Left lung (tissue), 10 donors: ENCODE measurements around the gene ADAM10. TPM values are rescaled to one million over a fixed set of nuclear protein-coding genes. Genes with fewer than 3 reads are reported as not detected.

ENCODE experiments used
- ATAC-seq: fragments of 200-7000 bp; cut with Tn5 transposase; one replicate; pipeline ENCODE4 v1.9.1; 2020; ENCODE audit warnings: moderate library complexity
- DNase-seq, 4 donors: peaks; one replicate each; pipeline ENCODE4 v3.0.0-alpha.2; 2013 to 2020
- H3K27ac ChIP-seq, 2 donors: fragments of 200-600 bp; sonication (generic) in 1 of 2; one replicate each; pipeline versions ENCODE4 v1.5.0 to v1.8.0; 2020 to 2021
- H3K27me3 ChIP-seq, 2 donors: fragments of 200-600 bp; sonication (generic) in 1 of 2; one replicate each; pipeline versions ENCODE4 v1.5.0 to v1.8.0; 2020 to 2021
- H3K36me3 ChIP-seq, 2 donors: fragments of 200-600 bp; sonication (generic) in 1 of 2; one replicate each; pipeline versions ENCODE4 v1.5.0 to v1.8.0; 2020 to 2021
- H3K4me1 ChIP-seq, 2 donors: fragments of 200-600 bp; one replicate each; pipeline ENCODE4 v1.8.0; 2021
- H3K4me3 ChIP-seq, 2 donors: fragments of 200-600 bp; sonication (generic) in 1 of 2; one replicate each; pipeline versions ENCODE4 v1.5.0 to v1.8.0; 2020 to 2021; ENCODE audit warnings: mild to moderate bottlenecking in 1 of 2
- H3K9me3 ChIP-seq, 2 donors: fragments of 200-600 bp; sonication (generic) in 1 of 2; one replicate each; pipeline versions ENCODE4 v1.5.0 to v1.8.0; 2020 to 2021
- CTCF ChIP-seq, 2 donors: fragments of 200-600 bp; sonication (generic) in 1 of 2; IDR thresholded peaks; one replicate each; pipeline versions ENCODE4 v1.5.0 to v1.8.0; 2021; ENCODE audit warnings: antibody characterized with exemption in 2 of 2
- intact Hi-C, 2 donors: fragments of 100-400 bp; cut with DNase I; formaldehyde crosslinking; loops; one replicate each; pipeline versions ENCODE4 v1.11.2 to v1.14.2; 2022
- polyA plus RNA-seq, 6 donors: library from polyadenylated mRNA; unstranded; fragments of 120-200 nt; gene quantifications; one replicate each; pipeline ENCODE4 v1.2.1, GENCODE V29; 2013; ENCODE audit not compliant: insufficient read length in 6 of 6
- total RNA-seq, 2 donors: library from RNA; stranded (reverse); fragmentation: NEBNext Ultra II Directional; extraction: Animal tissue kit (Norgen Biotek cat#: 25700); gene quantifications; one replicate each; pipeline ENCODE4 v1.2.1, GENCODE V29; 2021
- donor health status: DM: no; HTN: yes; CAD: no.
- donor health status: DM: no; HTN: no; CAD: no.

ADAM10 gene
- total and polyA plus RNA-seq, 8 donors: 130 to 167 (median 156) TPM

- no peak for ATAC-seq
These were observed 183.5 kb downstream of the ADAM10 start for GRCh38 chr15:58566029-58566428.

GRCh38 chr15:58565619-58566018 lies 183.9 kb downstream of the ADAM10 start:
- H3K4me1 ChIP-seq: no peaks in the 10 kb centered on the region
- H3K27ac ChIP-seq: no peak overlapping the region
- H3K9me3 ChIP-seq: peaks cover 0 to 4% of the 10 kb centered on the region in 2 donors
- no peaks in the 10 kb centered on the region for H3K36me3 ChIP-seq
- DNase-seq (no peak), ATAC-seq (no peak)
- no peaks in the 10 kb centered on the region for H3K27me3 ChIP-seq
- H3K4me3 ChIP-seq: no peak overlapping the region
- intact Hi-C loops: no loop called here
- no peak for TF ChIP-seq CTCF (IDR thresholded peaks at IDR 0.05)

More at GRCh38 chr15:58566029-58566428, 183.5 kb downstream of the ADAM10 start:
- Histone ChIP-seq H3K36me3 (no peaks in the 10 kb centered on the region), H3K4me1 (no peaks in the 10 kb centered on the region), H3K27ac (no peak overlapping the region), H3K9me3 (peaks cover 0 to 4% of the 10 kb centered on the region in 2 donors), H3K27me3 (no peaks in the 10 kb centered on the region), H3K4me3 (no peak overlapping the region)
- TF ChIP-seq CTCF (IDR thresholded peaks at IDR 0.05): no peak
- no peak for DNase-seq
- intact Hi-C loops: no loop called here

- Histone ChIP-seq H3K4me3 (no peak overlapping the region), H3K36me3 (no peaks in the 10 kb centered on the region), H3K27me3 (no peaks in the 10 kb centered on the region), H3K9me3 (peaks cover 0 to 4% of the 10 kb centered on the region in 2 donors), H3K4me1 (no peaks in the 10 kb centered on the region), H3K27ac (no peak overlapping the region)
- DNase-seq (no peak), ATAC-seq (no peak)
- TF ChIP-seq CTCF (IDR thresholded peaks at IDR 0.05): no peak
- intact Hi-C loops: no loop called here
These were observed 184.5 kb downstream of the ADAM10 start for GRCh38 chr15:58564981-58565380.

- Histone ChIP-seq H3K36me3 (no peaks in the 10 kb centered on the region), H3K9me3 (no peaks in the 10 kb centered on the region), H3K27ac (no peak overlapping the region), H3K4me3 (no peak overlapping the region), H3K4me1 (no peaks in the 10 kb centered on the region), H3K27me3 (no peaks in the 10 kb centered on the region)
- DNase-seq (no peak), ATAC-seq (no peak)
- no peak for TF ChIP-seq CTCF (IDR thresholded peaks at IDR 0.05)
- intact Hi-C loops: no loop called here
These were observed 187.4 kb downstream of the ADAM10 start for GRCh38 chr15:58562135-58562534.

GRCh38 chr15:58561321-58561720 lies 188.2 kb downstream of the ADAM10 start:
- Histone ChIP-seq H3K9me3 (no peaks in the 10 kb centered on the region), H3K27me3 (no peaks in the 10 kb centered on the region), H3K36me3 (no peaks in the 10 kb centered on the region), H3K4me3 (no peak overlapping the region), H3K4me1 (peaks cover 0 to 6% of the 10 kb centered on the region in 2 donors), H3K27ac (no peak overlapping the region)
- intact Hi-C loops: no loop called here
- DNase-seq (no peak), ATAC-seq (no peak)
- no peak for TF ChIP-seq CTCF (IDR thresholded peaks at IDR 0.05)
